Neural progenitor cell (in vitro differentiated cells): ENCODE results near the gene FMN1. TPM values are rescaled to one million over a fixed set of nuclear protein-coding genes. Genes with fewer than 3 reads are reported as not detected.

Experiments
- DNase-seq: peaks from one replicate; pipeline ENCODE4 v3.0.0-alpha.2; 2016; ENCODE audit warnings: low spot score
- H2AFZ ChIP-seq: fragments of 200-600 bp; sonication (generic); replicated peaks from 2 replicates; pipeline ENCODE4 v1.6.1; 2016; ENCODE audit warnings: antibody characterized with exemption
- H3F3A ChIP-seq: fragments of 200-600 bp; sonication (generic); 2 replicates; pipeline ENCODE4 v1.6.1; 2016; ENCODE audit warnings: antibody characterized with exemption, low read depth
- H3K27ac ChIP-seq: fragments of 200-600 bp; sonication (generic); 2 replicates; pipeline ENCODE4 v1.5.1; 2016; ENCODE audit warnings: mild to moderate bottlenecking
- H3K27me3 ChIP-seq: fragments of 200-600 bp; sonication (generic); 2 replicates; pipeline ENCODE4 v1.6.1; 2016; ENCODE audit warnings: mild to moderate bottlenecking, moderate library complexity
- H3K36me3 ChIP-seq: fragments of 200-600 bp; sonication (generic); 2 replicates; pipeline ENCODE4 v1.5.1; 2016
- H3K4me1 ChIP-seq: fragments of 200-600 bp; sonication (generic); 2 replicates; pipeline ENCODE4 v1.6.1; 2016; ENCODE audit warnings: mixed run types
- H3K4me2 ChIP-seq: fragments of 200-600 bp; sonication (generic); 2 replicates; pipeline ENCODE4 v1.6.1; 2016
- H3K4me3 ChIP-seq: fragments of 200-600 bp; sonication (generic); 2 replicates; pipeline ENCODE4 v1.5.1; 2016
- H3K79me2 ChIP-seq: fragments of 200-600 bp; sonication (generic); 2 replicates; pipeline ENCODE4 v1.6.1; 2016; ENCODE audit warnings: low read depth
- H3K9ac ChIP-seq: fragments of 200-600 bp; sonication (generic); 2 replicates; pipeline ENCODE4 v1.6.1; 2016
- H3K9me3 ChIP-seq: fragments of 200-600 bp; sonication (generic); 2 replicates; pipeline ENCODE4 v1.5.1; 2016; ENCODE audit warnings: low read depth
- H4K20me1 ChIP-seq: fragments of 200-600 bp; sonication (generic); 2 replicates; pipeline ENCODE4 v1.6.1; 2016; ENCODE audit warnings: low read depth
- H3K27ac Mint-ChIP-seq: 3 replicates; pipeline ENCODE4 v1.8.0; 2021; ENCODE audit warnings: mixed read lengths
- H3K27me3 Mint-ChIP-seq: 2 replicates; pipeline ENCODE4 v1.8.0; 2022; ENCODE audit warnings: low read depth, mild to moderate bottlenecking, inconsistent platforms, moderate library complexity, mixed read lengths; ENCODE audit not compliant: insufficient read depth
- H3K36me3 Mint-ChIP-seq: 3 replicates; pipeline ENCODE4 v1.8.0; 2021; ENCODE audit warnings: mixed read lengths
- H3K4me1 Mint-ChIP-seq: 3 replicates; pipeline ENCODE4 v1.8.0; 2021; ENCODE audit warnings: mixed read lengths
- H3K4me3 Mint-ChIP-seq: 3 replicates; pipeline ENCODE4 v1.8.0; 2021; ENCODE audit warnings: mild to moderate bottlenecking, moderate library complexity, mixed read lengths
- H3K9me3 Mint-ChIP-seq: 3 replicates; pipeline ENCODE4 v1.8.0; 2020; ENCODE audit warnings: mixed read lengths
- EZH2 ChIP-seq: fragments of 200-600 bp; sonication (generic); IDR thresholded peaks from 2 replicates; pipeline ENCODE4 v1.6.1; 2017; ENCODE audit warnings: antibody characterized with exemption, mild to moderate bottlenecking, moderate library complexity
- EZH2phosphoT487 ChIP-seq: fragments of 200-600 bp; sonication (generic); IDR thresholded peaks from 2 replicates; pipeline ENCODE4 v1.6.1; 2017; ENCODE audit warnings: antibody characterized with exemption
- total RNA-seq: library from RNA; depleted of rRNA; stranded (reverse); fragments of >200 nt; gene quantifications from 2 replicates; pipeline ENCODE4 v1.2.3, GENCODE V29; 2015; ENCODE audit warnings: low replicate concordance
- TF ChIP-seq, protein P1 (sequence below): fragments of 200-600 bp; sonication (generic); IDR thresholded peaks from 2 replicates; pipeline ENCODE4 v1.5.1; 2017; ENCODE audit warnings: antibody characterized with exemption, mild to moderate bottlenecking

FMN1 gene
- total RNA-seq, 1 donor from 2014 or later: 5.7 TPM

DNA sequence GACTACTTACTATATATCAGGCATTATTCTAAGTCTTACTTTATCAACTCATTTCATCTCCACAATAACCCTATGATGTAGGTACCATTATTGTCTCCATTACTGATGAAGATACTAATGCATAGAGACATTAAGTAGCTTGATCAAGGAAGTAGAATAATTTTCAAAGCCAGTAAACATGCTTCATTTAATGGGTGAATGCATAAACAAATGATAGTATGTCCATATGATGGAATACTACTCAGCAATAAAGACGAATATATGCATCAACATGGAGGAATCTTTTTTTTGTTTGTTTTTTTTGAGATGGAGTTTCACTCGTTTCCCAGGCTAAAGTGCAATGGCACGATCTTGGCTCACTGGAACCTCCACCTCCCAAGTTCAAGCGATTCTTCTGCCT, 184.9 kb downstream of the FMN1 start:
- no peaks in the 10 kb centered on the region for H4K20me1 ChIP-seq
- H3K9me3 ChIP-seq: no peaks in the 10 kb centered on the region
- H3K36me3 ChIP-seq: no peaks in the 10 kb centered on the region
- peaks cover 4% of the 10 kb centered on the region for H3K27me3 Mint-ChIP-seq
- no peak overlapping the region for H3K4me3 ChIP-seq
- H3K9me3 Mint-ChIP-seq: no peaks in the 10 kb centered on the region
- no peak for TF ChIP-seq EZH2phosphoT487
- TF ChIP-seq, protein P1, sequence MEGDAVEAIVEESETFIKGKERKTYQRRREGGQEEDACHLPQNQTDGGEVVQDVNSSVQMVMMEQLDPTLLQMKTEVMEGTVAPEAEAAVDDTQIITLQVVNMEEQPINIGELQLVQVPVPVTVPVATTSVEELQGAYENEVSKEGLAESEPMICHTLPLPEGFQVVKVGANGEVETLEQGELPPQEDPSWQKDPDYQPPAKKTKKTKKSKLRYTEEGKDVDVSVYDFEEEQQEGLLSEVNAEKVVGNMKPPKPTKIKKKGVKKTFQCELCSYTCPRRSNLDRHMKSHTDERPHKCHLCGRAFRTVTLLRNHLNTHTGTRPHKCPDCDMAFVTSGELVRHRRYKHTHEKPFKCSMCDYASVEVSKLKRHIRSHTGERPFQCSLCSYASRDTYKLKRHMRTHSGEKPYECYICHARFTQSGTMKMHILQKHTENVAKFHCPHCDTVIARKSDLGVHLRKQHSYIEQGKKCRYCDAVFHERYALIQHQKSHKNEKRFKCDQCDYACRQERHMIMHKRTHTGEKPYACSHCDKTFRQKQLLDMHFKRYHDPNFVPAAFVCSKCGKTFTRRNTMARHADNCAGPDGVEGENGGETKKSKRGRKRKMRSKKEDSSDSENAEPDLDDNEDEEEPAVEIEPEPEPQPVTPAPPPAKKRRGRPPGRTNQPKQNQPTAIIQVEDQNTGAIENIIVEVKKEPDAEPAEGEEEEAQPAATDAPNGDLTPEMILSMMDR: no peak
- TF ChIP-seq EZH2: no peak
- H3K4me3 Mint-ChIP-seq: no peak overlapping the region
- no peaks in the 10 kb centered on the region for H3K27me3 ChIP-seq
- H3K27ac Mint-ChIP-seq: no peak overlapping the region
- H3K4me2 ChIP-seq: no peak overlapping the region
- no peak overlapping the region for H3K27ac ChIP-seq
- DNase-seq: no peak
- H2AFZ ChIP-seq: no peak overlapping the region
- H3K4me1 ChIP-seq: peaks cover 31% of the 10 kb centered on the region
- peaks cover 24% of the 10 kb centered on the region for H3K4me1 Mint-ChIP-seq
- H3K79me2 ChIP-seq: no peaks in the 10 kb centered on the region
- no peak overlapping the region for H3K9ac ChIP-seq
- peaks cover 10% of the 10 kb centered on the region for H3F3A ChIP-seq
- no peaks in the 10 kb centered on the region for H3K36me3 Mint-ChIP-seq

DNA sequence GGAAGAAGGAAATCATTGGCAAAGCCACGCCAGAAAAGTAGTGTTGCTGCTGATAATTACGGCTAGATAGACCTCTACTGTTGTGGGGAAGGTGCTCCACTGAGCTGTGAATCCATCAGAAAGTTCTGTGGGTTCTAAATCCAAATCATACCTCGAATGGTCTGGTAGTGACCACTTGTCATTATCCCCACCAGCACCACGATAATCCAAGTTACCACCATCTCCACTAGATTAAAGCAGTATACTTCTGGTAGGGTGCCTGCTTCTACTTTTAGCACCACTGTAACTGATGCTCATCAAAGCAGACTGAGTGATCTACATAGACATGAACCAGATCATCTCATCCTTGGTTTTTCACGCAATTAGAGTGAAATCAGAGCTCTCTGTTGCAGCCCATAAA, 185.5 kb downstream of the FMN1 start:
- no peak for DNase-seq
- TF ChIP-seq EZH2 (no peak), EZH2phosphoT487 (no peak)
- TF ChIP-seq, protein P1: no peak
- no peak overlapping the region for H2AFZ ChIP-seq
- Mint-ChIP-seq H3K9me3 (no peaks in the 10 kb centered on the region), H3K27me3 (peaks cover 4% of the 10 kb centered on the region), H3K4me3 (no peak overlapping the region), H3K27ac (no peak overlapping the region), H3K4me1 (peaks cover 24% of the 10 kb centered on the region), H3K36me3 (no peaks in the 10 kb centered on the region)
- no peak overlapping the region for H3K27ac ChIP-seq
- H3K4me1 ChIP-seq: peaks cover 31% of the 10 kb centered on the region
- no peaks in the 10 kb centered on the region for H3K36me3 ChIP-seq
- peaks cover 10% of the 10 kb centered on the region for H3F3A ChIP-seq
- no peak overlapping the region for H3K4me3 ChIP-seq
- no peaks in the 10 kb centered on the region for H3K9me3 ChIP-seq
- H3K27me3 ChIP-seq: no peaks in the 10 kb centered on the region
- H3K79me2 ChIP-seq: no peaks in the 10 kb centered on the region
- no peaks in the 10 kb centered on the region for H4K20me1 ChIP-seq
- no peak overlapping the region for H3K9ac ChIP-seq
- H3K4me2 ChIP-seq: no peak overlapping the region

DNA sequence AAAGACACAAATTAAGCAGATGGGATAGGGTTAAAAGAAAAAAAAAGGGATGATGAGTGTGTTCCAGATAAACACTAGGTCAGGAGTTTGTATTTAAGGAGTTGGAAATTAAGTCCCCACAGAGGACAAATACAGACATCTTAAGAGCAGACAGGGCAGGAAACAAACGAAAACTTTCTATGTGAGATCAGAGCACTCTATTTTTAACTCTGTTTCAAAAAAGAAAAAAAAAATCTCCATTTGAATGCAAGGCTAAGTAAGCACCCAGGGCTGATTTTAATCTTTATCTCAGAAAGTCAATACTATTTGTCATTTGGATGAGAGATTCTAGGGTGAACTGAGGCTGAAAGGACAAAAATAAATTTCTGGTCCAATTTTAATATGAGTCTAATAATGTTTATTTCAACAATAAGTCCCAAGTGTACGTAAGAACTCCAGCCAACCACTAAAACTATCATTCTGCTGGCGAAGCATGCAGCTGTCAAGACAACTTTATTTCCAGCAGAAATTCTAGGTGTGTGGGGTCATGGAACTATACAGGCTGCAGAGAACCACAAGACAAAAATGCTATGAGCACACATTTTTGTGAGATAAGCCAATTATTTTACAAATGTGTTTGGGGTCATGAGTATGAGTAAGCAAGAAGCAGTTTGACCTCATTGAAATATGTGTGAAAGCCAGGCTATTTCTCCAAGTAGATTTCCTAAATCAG, 186.1 kb downstream of the FMN1 start:
- H4K20me1 ChIP-seq: no peaks in the 10 kb centered on the region
- TF ChIP-seq, protein P1: no peak
- TF ChIP-seq EZH2 (no peak), EZH2phosphoT487 (no peak)
- H3K27ac ChIP-seq: no peak overlapping the region
- no peak overlapping the region for H3K4me3 ChIP-seq
- Mint-ChIP-seq H3K4me1 (peaks cover 24% of the 10 kb centered on the region), H3K27me3 (peaks cover 4% of the 10 kb centered on the region), H3K4me3 (no peak overlapping the region), H3K9me3 (no peaks in the 10 kb centered on the region), H3K27ac (no peak overlapping the region), H3K36me3 (no peaks in the 10 kb centered on the region)
- no peaks in the 10 kb centered on the region for H3K79me2 ChIP-seq
- no peak overlapping the region for H3K4me2 ChIP-seq
- no peaks in the 10 kb centered on the region for H3K36me3 ChIP-seq
- no peaks in the 10 kb centered on the region for H3K27me3 ChIP-seq
- H3K9ac ChIP-seq: no peak overlapping the region
- H2AFZ ChIP-seq: peak overlapping the region; percentile 60
- H3K9me3 ChIP-seq: no peaks in the 10 kb centered on the region
- H3F3A ChIP-seq: peaks cover 10% of the 10 kb centered on the region
- DNase-seq: no peak
- peaks cover 31% of the 10 kb centered on the region for H3K4me1 ChIP-seq
